ENCODE measurements around the gene GARRE1.
A peak's percentile ranks its signal among the peaks of the same experiment; 100 is the strongest.
"Not testable (repeated sequence)": the region's sequence is repeated elsewhere in the genome, so short reads cannot be mapped to it uniquely, and the experiment has no call there.

Gene GARRE1

DNA sequence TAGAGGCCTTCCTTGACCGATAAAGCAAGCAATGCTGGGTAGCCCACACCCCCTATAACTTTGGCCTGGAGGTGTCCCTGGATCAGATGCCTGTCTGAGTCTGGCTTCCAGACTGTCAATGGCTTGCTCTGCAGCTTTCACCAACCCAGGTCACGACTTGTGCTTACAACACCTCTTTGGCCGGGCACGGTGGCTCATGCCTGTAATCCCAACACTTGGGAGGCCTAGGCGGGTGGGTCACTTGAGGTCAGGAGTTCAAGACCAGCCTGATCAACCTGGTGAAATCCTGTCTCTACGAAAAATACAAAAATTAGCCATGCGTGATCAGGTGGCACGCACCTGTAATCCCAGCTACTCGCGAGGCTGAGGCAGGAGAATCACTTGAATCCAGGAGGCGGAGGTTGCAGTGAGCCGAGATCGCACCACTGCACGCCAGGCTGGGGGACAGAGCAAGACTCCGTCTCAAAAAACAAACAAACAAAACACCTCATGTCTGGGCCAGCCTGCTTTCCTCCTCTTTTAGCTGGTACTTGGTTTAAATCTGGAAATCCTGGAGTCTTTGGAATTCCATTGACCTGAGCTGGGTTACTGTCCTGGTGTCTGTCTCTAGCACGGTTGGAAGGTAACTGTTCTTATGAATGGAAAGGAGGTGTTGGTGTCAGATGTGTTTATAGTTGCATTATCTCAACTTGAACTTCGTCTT is 10.3 kb upstream of the GARRE1 start:
- no peak for DNase-seq (ENCODE audit: low read depth)
- TF ChIP-seq, protein P1, sequence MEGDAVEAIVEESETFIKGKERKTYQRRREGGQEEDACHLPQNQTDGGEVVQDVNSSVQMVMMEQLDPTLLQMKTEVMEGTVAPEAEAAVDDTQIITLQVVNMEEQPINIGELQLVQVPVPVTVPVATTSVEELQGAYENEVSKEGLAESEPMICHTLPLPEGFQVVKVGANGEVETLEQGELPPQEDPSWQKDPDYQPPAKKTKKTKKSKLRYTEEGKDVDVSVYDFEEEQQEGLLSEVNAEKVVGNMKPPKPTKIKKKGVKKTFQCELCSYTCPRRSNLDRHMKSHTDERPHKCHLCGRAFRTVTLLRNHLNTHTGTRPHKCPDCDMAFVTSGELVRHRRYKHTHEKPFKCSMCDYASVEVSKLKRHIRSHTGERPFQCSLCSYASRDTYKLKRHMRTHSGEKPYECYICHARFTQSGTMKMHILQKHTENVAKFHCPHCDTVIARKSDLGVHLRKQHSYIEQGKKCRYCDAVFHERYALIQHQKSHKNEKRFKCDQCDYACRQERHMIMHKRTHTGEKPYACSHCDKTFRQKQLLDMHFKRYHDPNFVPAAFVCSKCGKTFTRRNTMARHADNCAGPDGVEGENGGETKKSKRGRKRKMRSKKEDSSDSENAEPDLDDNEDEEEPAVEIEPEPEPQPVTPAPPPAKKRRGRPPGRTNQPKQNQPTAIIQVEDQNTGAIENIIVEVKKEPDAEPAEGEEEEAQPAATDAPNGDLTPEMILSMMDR (IDR thresholded peaks at IDR 0.05; ENCODE audit: control insufficient read depth, extremely low read depth, insufficient read depth), result no peak
- no peak overlapping the region for H3K4me3 ChIP-seq (ENCODE audit: low read depth, low read length)

GRCh38 chr19:34244611-34245299 is 9.6 kb upstream of the GARRE1 start:
- DNase-seq (ENCODE audit: low read depth), result no peak

DNA sequence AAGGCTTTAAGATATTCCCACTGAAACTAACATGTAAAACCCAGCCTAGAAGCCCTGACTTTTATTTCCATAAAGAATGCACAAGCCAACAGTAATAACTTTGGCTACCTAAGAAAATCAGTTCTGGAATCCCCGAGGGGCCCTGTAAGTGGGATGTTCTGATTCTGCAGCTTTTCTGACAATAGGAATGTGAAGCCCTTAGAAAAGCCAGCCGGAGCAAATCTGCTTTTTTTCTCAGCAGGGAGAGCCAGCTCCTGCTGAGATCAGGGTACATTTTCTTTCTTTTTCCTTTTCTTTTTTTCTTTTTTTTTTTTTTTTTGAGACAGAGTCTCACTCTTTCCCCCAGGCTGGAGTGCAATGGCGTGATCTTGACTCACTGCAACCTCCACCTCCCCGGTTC is 8.0 kb upstream of the GARRE1 start:
- no peak for DNase-seq (ENCODE audit: low read depth)
- TF ChIP-seq, protein P1 (IDR thresholded peaks at IDR 0.05; ENCODE audit: control insufficient read depth, extremely low read depth, insufficient read depth), result no peak
- no peak overlapping the region for H3K4me3 ChIP-seq (ENCODE audit: low read depth, low read length)

More at GRCh38 chr19:34244611-34245299, 9.6 kb upstream of the GARRE1 start:
- TF ChIP-seq, protein P1 (IDR thresholded peaks at IDR 0.05; ENCODE audit: control insufficient read depth, extremely low read depth, insufficient read depth), result no peak
- no peak overlapping the region for H3K4me3 ChIP-seq (ENCODE audit: low read depth, low read length)

GRCh38 chr19:34248941-34249340 is 5.4 kb upstream of the GARRE1 start:
- no peak overlapping the region for H3K4me3 ChIP-seq (ENCODE audit: low read depth, low read length)
- TF ChIP-seq, protein P1 (IDR thresholded peaks at IDR 0.05; ENCODE audit: control insufficient read depth, extremely low read depth, insufficient read depth), result no peak
- DNase-seq (ENCODE audit: low read depth), result no peak

DNA sequence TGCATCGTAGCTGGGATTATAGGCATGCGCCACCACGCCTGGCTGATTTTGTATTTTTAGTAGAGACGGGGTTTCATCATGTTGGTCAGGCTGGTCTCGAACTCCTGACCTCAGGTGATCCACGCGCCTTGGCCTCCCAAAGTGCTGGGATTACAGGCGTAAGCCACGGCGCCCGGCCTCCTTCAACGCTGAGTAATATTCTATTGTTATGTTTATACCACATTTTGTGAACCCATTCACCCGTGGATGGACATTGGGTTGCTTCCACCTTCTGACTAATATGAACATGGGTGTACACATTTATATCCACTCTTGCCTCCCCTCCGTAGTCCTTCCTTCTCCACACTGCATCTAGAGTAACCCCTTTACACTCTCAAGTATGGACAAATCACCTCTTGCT is 1.2 kb upstream of the GARRE1 start:
- DNase-seq (ENCODE audit: low read depth); H3K4me3 ChIP-seq (ENCODE audit: low read depth, low read length): not testable (repeated sequence)

- not testable (repeated sequence) for DNase-seq (ENCODE audit: low read depth)
- peak overlapping the region; percentile 84 for H3K4me3 ChIP-seq (ENCODE audit: low read depth, low read length)
These were observed 691 bp upstream of the GARRE1 start for GRCh38 chr19:34253681-34254045.

DNA sequence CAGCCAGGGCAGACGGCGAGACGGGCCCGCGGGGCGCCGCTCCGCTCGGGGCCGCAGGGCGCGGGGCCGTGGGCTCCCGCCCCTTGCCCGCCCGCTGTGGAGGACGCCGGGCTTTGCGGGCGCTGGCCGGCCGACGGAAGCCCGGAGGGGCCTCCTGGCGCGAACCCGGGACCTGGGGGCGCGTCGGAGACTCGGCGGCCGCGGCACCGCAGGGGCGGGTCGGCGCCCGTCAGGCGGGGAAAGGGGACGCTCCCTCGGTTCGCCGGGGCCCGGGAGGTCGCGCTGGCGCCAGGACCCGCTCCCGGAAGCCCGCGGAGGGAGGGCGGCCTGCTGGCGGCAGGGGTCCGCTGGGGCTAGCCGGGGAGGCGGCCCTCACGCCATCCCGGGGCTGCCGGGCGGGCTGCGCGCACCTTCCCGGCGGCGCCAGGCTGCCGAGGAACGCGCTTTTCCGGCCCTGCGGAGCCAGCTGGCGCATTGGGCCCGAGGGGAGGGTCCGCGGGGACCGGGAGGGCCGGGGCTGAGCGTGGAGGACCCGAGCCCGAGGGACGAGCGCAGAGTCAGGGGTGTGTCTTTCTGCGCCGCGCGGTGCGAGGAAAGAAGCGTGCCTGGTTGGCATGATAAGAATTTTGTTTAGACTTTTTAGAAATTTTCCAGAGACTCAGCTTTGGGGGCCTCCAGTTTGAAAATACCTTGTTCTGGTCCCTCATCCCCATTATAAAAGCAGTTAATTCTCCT is 511 bp downstream of the GARRE1 start:
- peak overlapping the region; percentile 84 for H3K4me3 ChIP-seq (ENCODE audit: low read depth, low read length)
- DNase-seq (ENCODE audit: low read depth), result no peak
- TF ChIP-seq, protein P1 (IDR thresholded peaks at IDR 0.05; ENCODE audit: control insufficient read depth, extremely low read depth, insufficient read depth), result no peak
